Naive B cell (primary cell): ENCODE data around the gene AOX1. TPM values are rescaled to one million over a fixed set of nuclear protein-coding genes. Genes with fewer than 3 reads are reported as not detected.

ENCODE experiments used
- ATAC-seq, 2 donors: fragments of 150-1000 bp; cut with Tn5 transposase; 2 replicates each; pipeline ENCODE4 v1.10.0; 2021; ENCODE audit warnings: low read depth in 2 of 2, mild to moderate bottlenecking in 2 of 2, moderate library complexity in 2 of 2
- DNase-seq: peaks from one replicate; pipeline ENCODE4 v3.0.0; 2022
- H3K27ac Mint-ChIP-seq, 6 donors: one replicate each; pipeline ENCODE4 v1.8.0; 2020 to 2022; ENCODE audit warnings: mild to moderate bottlenecking in 6 of 6, mixed read lengths in 6 of 6, moderate library complexity in 5 of 6, inconsistent platforms in 2 of 6
- H3K27me3 Mint-ChIP-seq, 3 donors: one replicate each; pipeline ENCODE4 v1.8.0; 2021 to 2022; ENCODE audit warnings: mixed read lengths in 3 of 3, mild to moderate bottlenecking in 1 of 3
- H3K36me3 Mint-ChIP-seq, 2 donors: one replicate each; pipeline ENCODE4 v1.8.0; 2020 to 2022; ENCODE audit warnings: mixed read lengths in 2 of 2, inconsistent platforms in 1 of 2, mild to moderate bottlenecking in 1 of 2
- H3K4me1 Mint-ChIP-seq, 3 donors: one replicate each; pipeline ENCODE4 v1.8.0; 2020 to 2022; ENCODE audit warnings: mixed read lengths in 3 of 3, inconsistent platforms in 1 of 3, mild to moderate bottlenecking in 1 of 3, moderate library complexity in 1 of 3
- H3K4me3 Mint-ChIP-seq, 8 donors: one replicate each; pipeline ENCODE4 v1.8.0; 2020 to 2022; ENCODE audit warnings: mild to moderate bottlenecking in 8 of 8, mixed read lengths in 8 of 8, moderate library complexity in 8 of 8, inconsistent platforms in 2 of 8
- H3K9me3 Mint-ChIP-seq, 7 donors: one replicate each; pipeline ENCODE4 v1.8.0; 2020 to 2022; ENCODE audit warnings: mixed read lengths in 7 of 7, mild to moderate bottlenecking in 5 of 7, inconsistent platforms in 2 of 7, moderate library complexity in 1 of 7
- polyA plus RNA-seq, 6 donors: library from polyadenylated mRNA; unstranded; fragments of 300-500 nt; fragmentation: Illumina TruSeq; gene quantifications; one replicate each; pipeline ENCODE4 v1.2.3, GENCODE V29; 2021; ENCODE audit warnings: low read depth in 6 of 6

AOX1 gene
- polyA plus RNA-seq, 6 donors from 2014 or later, result 0.45 TPM; not detected in 5

DNA sequence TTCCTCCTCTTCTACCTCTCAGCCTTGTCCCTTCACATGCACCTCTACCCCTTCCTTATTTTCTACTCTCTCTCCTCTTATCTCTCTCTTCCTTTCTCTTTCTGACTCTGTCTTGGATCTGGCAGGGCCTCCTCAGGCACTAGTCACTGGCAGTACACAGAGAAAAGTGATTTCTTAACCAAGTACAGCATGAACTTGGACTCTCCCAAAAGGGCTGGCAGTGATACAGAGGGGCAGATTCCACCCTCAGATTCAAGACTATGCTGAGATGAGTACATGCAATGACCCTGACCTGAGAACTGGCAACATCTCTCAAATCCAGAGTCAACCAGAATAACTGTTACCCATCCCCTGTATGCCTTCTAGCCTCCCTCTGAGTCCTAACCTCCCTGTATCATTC, 4.3 kb downstream of the AOX1 start:
- peaks cover 7 to 22% (median 9%) of the 10 kb centered on the region in 3 donors for H3K27me3 Mint-ChIP-seq
- ATAC-seq (no peak), DNase-seq (no peak)
- H3K36me3 Mint-ChIP-seq, result no peaks in the 10 kb centered on the region
- H3K4me3 Mint-ChIP-seq, result no peak overlapping the region
- peaks cover 0 to 2% (median 0%) of the 10 kb centered on the region in 7 donors for H3K9me3 Mint-ChIP-seq
- H3K4me1 Mint-ChIP-seq, result peaks cover 4 to 7% (median 6%) of the 10 kb centered on the region in 3 donors
- no peak overlapping the region for H3K27ac Mint-ChIP-seq

DNA sequence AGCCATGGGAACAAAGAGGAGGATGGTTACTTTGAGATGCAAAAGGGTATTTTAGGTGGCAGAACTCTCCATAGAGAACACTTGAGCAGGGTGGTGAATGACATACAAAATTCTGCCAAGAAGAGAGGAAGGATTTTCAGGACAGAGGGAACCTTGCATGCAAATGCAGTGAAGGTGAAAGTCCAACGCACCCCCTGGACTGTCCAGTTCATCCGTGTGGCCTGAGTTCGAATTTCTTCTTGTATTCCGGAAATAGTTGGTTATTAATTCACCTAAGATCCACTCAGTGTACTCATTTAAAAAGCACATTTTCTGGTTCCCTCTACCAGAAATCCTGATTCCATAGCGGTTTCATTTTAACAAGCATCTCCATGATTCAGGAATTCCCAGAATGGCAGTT, 5.5 kb downstream of the AOX1 start:
- Mint-ChIP-seq H3K4me1 (peaks cover 1 to 3% (median 1%) of the 10 kb centered on the region in 3 donors), H3K36me3 (no peaks in the 10 kb centered on the region), H3K27ac (no peak overlapping the region), H3K9me3 (peaks cover 0 to 2% (median 0%) of the 10 kb centered on the region in 7 donors), H3K4me3 (no peak overlapping the region), H3K27me3 (peaks cover 4 to 17% (median 9%) of the 10 kb centered on the region in 3 donors)
- DNase-seq (no peak), ATAC-seq (no peak)

- peaks cover 0 to 2% (median 0%) of the 10 kb centered on the region in 7 donors for H3K9me3 Mint-ChIP-seq
- no peak for DNase-seq
- H3K36me3 Mint-ChIP-seq, result no peaks in the 10 kb centered on the region
- no peak for ATAC-seq
- H3K27me3 Mint-ChIP-seq, result peaks cover 4 to 15% (median 9%) of the 10 kb centered on the region in 3 donors
- H3K27ac Mint-ChIP-seq, result no peak overlapping the region
- H3K4me3 Mint-ChIP-seq, result no peak overlapping the region
- H3K4me1 Mint-ChIP-seq, result no peaks in the 10 kb centered on the region
Observed at GRCh38 chr2:200592406-200593075, 6.7 kb downstream of the AOX1 start.

DNA sequence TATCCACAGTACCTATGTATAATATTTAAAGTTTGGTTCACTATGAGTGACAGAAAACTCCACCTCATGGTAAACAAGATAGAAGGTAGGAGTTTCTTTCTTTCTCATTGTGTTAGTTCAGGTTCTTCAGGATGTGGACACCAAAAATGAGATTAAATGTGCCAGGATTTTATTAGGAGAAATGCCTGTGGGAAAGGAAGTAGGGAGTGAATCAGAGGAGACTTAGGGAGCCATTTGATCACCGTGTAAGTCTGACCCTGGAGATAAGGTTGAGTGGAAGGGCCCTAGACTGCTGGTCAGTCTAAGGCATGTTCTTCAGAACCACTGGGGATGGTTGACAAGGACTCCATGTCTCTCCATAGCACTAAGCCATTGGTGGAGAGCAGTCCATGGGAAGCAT, 8.1 kb downstream of the AOX1 start:
- DNase-seq (no peak), ATAC-seq (no peak)
- H3K4me1 Mint-ChIP-seq, result no peaks in the 10 kb centered on the region
- H3K9me3 Mint-ChIP-seq, result peaks cover 0 to 2% (median 0%) of the 10 kb centered on the region in 7 donors
- no peaks in the 10 kb centered on the region for H3K36me3 Mint-ChIP-seq
- no peak overlapping the region for H3K4me3 Mint-ChIP-seq
- H3K27me3 Mint-ChIP-seq, result peaks cover 4 to 15% (median 9%) of the 10 kb centered on the region in 3 donors
- no peak overlapping the region for H3K27ac Mint-ChIP-seq

DNA sequence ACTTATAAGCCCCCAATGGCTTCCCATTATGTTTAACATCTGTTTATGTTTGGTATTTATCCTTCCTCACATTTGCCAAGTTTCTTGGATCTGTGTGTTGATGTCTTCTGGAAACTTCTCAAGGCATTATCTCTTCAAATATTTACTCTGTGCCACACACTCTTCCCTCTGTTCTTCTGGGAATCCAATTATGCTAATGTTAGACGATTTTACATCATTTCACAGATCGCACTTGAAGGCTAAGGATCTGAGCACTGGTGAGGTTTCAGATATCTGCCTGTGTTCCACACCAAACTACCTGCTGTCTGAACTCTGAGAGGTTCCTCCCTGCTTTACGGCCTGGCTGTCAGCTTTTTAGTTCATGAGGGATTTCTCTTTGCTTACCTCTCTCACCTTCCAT, 10.1 kb downstream of the AOX1 start:
- Mint-ChIP-seq H3K9me3 (no peaks in the 10 kb centered on the region), H3K27me3 (peaks cover 2 to 7% (median 4%) of the 10 kb centered on the region in 3 donors), H3K27ac (no peak overlapping the region), H3K36me3 (no peaks in the 10 kb centered on the region), H3K4me1 (no peaks in the 10 kb centered on the region), H3K4me3 (no peak overlapping the region)
- DNase-seq (no peak), ATAC-seq (no peak)

DNA sequence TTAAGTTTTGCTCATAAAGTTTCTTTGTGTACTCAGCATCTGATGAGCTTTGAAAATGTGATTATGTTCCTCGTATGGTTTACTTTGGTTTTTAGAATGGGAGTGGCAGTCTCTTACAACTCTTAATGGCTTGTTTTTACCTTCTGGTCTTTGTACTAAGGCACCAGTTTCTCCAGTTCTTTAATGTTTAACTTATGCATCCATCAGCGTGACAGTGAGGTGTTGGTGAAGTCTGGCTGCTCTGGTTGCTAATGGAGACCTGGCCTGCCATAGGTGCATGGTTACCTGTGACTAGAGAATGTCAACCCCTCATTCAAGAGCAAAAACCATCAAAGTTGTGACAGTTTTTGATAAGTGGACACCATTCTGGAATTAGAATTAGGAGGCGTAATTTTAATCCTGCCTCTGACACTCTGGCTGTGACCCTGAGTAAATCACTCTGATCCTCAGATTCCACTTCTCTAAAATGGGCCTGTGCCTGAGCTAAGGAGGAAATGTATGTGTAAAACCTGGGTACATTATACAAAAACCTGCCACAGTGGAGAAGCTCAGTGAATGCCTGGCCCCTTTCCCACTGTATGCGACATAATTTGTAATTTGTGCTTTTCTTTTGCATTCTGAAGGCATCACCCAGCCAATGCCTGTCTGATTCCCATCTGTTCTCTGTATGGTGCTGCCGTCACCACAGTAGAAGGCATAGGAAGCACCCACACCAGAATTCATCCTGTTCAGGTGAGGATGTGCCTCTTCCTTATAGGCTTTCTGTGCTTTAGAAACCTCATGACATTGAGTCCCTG, 11.2 kb downstream of the AOX1 start:
- no peak overlapping the region for H3K4me3 Mint-ChIP-seq
- no peaks in the 10 kb centered on the region for H3K4me1 Mint-ChIP-seq
- no peak overlapping the region for H3K27ac Mint-ChIP-seq
- H3K27me3 Mint-ChIP-seq, result no peaks in the 10 kb centered on the region
- no peaks in the 10 kb centered on the region for H3K9me3 Mint-ChIP-seq
- ATAC-seq (no peak), DNase-seq (no peak)
- no peaks in the 10 kb centered on the region for H3K36me3 Mint-ChIP-seq

DNA sequence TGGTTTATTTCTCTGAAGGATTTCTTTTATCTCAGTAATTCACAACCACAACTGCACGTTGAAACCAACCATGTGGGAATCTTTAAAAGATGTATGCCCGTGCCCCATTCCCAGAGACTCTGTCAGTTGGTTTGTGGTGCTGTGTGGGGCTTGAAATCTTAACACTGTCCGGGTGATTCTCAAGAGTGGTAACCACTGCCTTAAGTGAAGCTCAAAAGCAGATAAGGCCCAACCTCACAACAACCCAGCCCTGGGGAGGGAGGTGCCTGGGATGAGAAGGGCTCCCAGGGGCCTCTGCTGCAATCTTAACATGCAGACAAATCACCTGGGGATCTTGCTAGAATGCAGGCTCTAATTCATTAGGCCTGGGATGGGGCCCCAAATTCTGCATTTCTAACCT, 13.4 kb downstream of the AOX1 start:
- H3K27ac Mint-ChIP-seq, result no peak overlapping the region
- H3K4me3 Mint-ChIP-seq, result no peak overlapping the region
- H3K27me3 Mint-ChIP-seq, result no peaks in the 10 kb centered on the region
- H3K9me3 Mint-ChIP-seq, result no peaks in the 10 kb centered on the region
- ATAC-seq (no peak), DNase-seq (no peak)
- no peaks in the 10 kb centered on the region for H3K36me3 Mint-ChIP-seq
- no peaks in the 10 kb centered on the region for H3K4me1 Mint-ChIP-seq

- Mint-ChIP-seq H3K4me3 (no peak overlapping the region), H3K9me3 (no peaks in the 10 kb centered on the region), H3K27me3 (no peaks in the 10 kb centered on the region), H3K27ac (no peak overlapping the region), H3K4me1 (no peaks in the 10 kb centered on the region), H3K36me3 (no peaks in the 10 kb centered on the region)
- ATAC-seq (no peak), DNase-seq (no peak)
Observed at GRCh38 chr2:200600549-200601225, 14.9 kb downstream of the AOX1 start.

GRCh38 chr2:200602584-200602983, 16.8 kb downstream of the AOX1 start:
- ATAC-seq (no peak), DNase-seq (no peak)
- Mint-ChIP-seq H3K9me3 (peaks cover 0 to 10% (median 1%) of the 10 kb centered on the region in 7 donors), H3K4me3 (no peak overlapping the region), H3K4me1 (no peaks in the 10 kb centered on the region), H3K36me3 (no peaks in the 10 kb centered on the region), H3K27ac (no peak overlapping the region), H3K27me3 (peaks cover 0 to 2% (median 0%) of the 10 kb centered on the region in 3 donors)

DNA sequence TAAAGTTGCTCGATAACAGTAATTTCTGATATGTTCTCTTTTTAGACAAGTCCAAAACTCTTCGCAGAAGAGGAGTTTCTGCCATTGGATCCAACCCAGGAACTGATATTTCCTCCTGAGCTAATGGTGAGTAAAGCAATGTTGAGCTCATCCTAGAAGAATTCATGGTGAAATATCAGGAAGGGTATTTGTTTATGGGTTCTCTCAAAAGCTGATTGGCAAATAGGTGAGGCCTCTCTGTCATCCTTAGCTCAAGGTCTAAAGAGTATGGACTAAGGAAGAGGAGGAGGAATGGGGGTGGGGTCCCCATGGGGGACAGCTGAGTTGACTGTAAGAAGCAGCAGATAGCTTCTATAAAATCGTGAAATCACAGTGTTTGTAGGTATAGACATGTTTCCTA, 18.2 kb downstream of the AOX1 start:
- Mint-ChIP-seq H3K4me1 (no peaks in the 10 kb centered on the region), H3K36me3 (no peaks in the 10 kb centered on the region), H3K27me3 (peaks cover 0 to 7% (median 0%) of the 10 kb centered on the region in 3 donors), H3K4me3 (no peak overlapping the region), H3K9me3 (peaks cover 0 to 14% (median 4%) of the 10 kb centered on the region in 7 donors), H3K27ac (no peak overlapping the region)
- ATAC-seq, result no peak
- no peak for DNase-seq

GRCh38 chr2:200604571-200605255, 18.9 kb downstream of the AOX1 start:
- DNase-seq (no peak), ATAC-seq (no peak)
- no peaks in the 10 kb centered on the region for H3K36me3 Mint-ChIP-seq
- no peak overlapping the region for H3K27ac Mint-ChIP-seq
- peaks cover 0 to 7% (median 0%) of the 10 kb centered on the region in 3 donors for H3K27me3 Mint-ChIP-seq
- peaks cover 0 to 14% (median 4%) of the 10 kb centered on the region in 7 donors for H3K9me3 Mint-ChIP-seq
- H3K4me1 Mint-ChIP-seq, result no peaks in the 10 kb centered on the region
- no peak overlapping the region for H3K4me3 Mint-ChIP-seq

GRCh38 chr2:200608341-200609027, 22.7 kb downstream of the AOX1 start:
- H3K27ac Mint-ChIP-seq, result no peak overlapping the region
- H3K4me3 Mint-ChIP-seq, result no peak overlapping the region
- no peaks in the 10 kb centered on the region for H3K36me3 Mint-ChIP-seq
- no peak for ATAC-seq
- no peaks in the 10 kb centered on the region for H3K4me1 Mint-ChIP-seq
- peaks cover 0 to 7% (median 0%) of the 10 kb centered on the region in 3 donors for H3K27me3 Mint-ChIP-seq
- DNase-seq, result no peak
- H3K9me3 Mint-ChIP-seq, result peaks cover 0 to 14% (median 4%) of the 10 kb centered on the region in 7 donors
